ENCODE measurements around the gene MMP24. TPM values are rescaled to one million over a fixed set of nuclear protein-coding genes. Genes with fewer than 3 reads are reported as not detected.

Gene MMP24
- total RNA-seq, 1 donor from 2014 or later = 0.35 TPM

Other genes with a start within 250 kb of the MMP24 start
- gene TRPC4AP, start 133.9 kb upstream of the MMP24 start, total RNA-seq = 85.2 TPM
- gene EDEM2, start 79.4 kb upstream of the MMP24 start, total RNA-seq = 58.6 TPM
- 103 TPM for gene PROCR, start 54.6 kb upstream of the MMP24 start, total RNA-seq
- gene MMP24OS, start 51.4 kb downstream of the MMP24 start, total RNA-seq = 87.6 TPM
- gene EIF6, start 58.1 kb downstream of the MMP24 start, total RNA-seq = 93.1 TPM
- gene FAM83C, start 65.7 kb downstream of the MMP24 start, total RNA-seq = not detected
- 37.7 TPM for gene UQCC1, start 185.3 kb downstream of the MMP24 start, total RNA-seq
- gene GDF5, start 211.5 kb downstream of the MMP24 start, total RNA-seq = 2.7 TPM
- gene CEP250, start 228.9 kb downstream of the MMP24 start, total RNA-seq = 19.3 TPM